Neutrophil (primary cell): ENCODE data around the gene OGFOD2.
"Not testable (repeated sequence)": the region's sequence is repeated elsewhere in the genome, so short reads cannot be mapped to it uniquely, and the experiment has no call there.

Experiments
- H3K27ac ChIP-seq: fragments of 200-600 bp; sonication (generic); 2 replicates; pipeline ENCODE4 v1.5.1; 2016; ENCODE audit warnings: mild to moderate bottlenecking, moderate library complexity
- H3K27me3 ChIP-seq: fragments of 200-600 bp; sonication (generic); 2 replicates; pipeline ENCODE4 v1.6.0; 2016; ENCODE audit warnings: mild to moderate bottlenecking
- H3K36me3 ChIP-seq: fragments of 200-600 bp; sonication (generic); 2 replicates; pipeline ENCODE4 v1.5.1; 2017
- H3K4me1 ChIP-seq, 2 experiments: fragments of 200-600 bp in 1 of 2; sonication (generic) in 1 of 2; 1 replicate in 1 of 2; 2 replicates in 1 of 2; pipeline versions ENCODE4 v1.5.1 to v1.6.1; 2013 to 2016; ENCODE audit warnings: low read depth in 1 of 2, low read length in 1 of 2, mild to moderate bottlenecking in 1 of 2, moderate library complexity in 1 of 2; ENCODE audit not compliant: control insufficient read depth in 1 of 2, insufficient read depth in 1 of 2
- H3K4me3 ChIP-seq, 2 experiments: fragments of 200-600 bp in 1 of 2; sonication (generic) in 1 of 2; 1 replicate in 1 of 2; 2 replicates in 1 of 2; pipeline ENCODE4 v1.5.1; 2013 to 2016; ENCODE audit warnings: low read depth in 1 of 2, low read length in 1 of 2, mild to moderate bottlenecking in 1 of 2, moderate library complexity in 1 of 2
- H3K9me3 ChIP-seq: fragments of 200-600 bp; sonication (generic); 2 replicates; pipeline ENCODE4 v1.5.1; 2016
- TF ChIP-seq, protein P1 (sequence below): fragments of 200-600 bp; sonication (generic); IDR thresholded peaks from 2 replicates; pipeline ENCODE4 v1.5.1; 2016; ENCODE audit warnings: antibody characterized with exemption

Gene OGFOD2

DNA sequence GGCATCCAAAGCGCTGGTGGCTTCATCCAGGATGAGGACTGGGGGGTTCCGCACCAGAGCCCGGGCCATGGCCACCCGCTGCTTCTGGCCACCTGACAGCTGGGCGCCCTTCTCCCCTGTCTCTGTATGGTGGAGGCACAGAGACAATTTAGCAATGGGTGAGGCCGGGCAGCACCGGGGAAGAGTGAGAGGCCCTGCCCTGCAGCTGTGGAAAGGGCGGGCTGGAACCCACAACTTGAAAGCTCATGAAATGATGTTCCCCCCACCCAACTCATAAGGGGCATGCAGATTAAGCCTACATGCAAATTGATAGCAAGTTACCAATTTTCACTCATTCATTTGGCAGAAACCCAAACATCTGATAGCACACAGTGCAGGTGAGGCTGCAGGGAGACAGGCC, 42.8 kb upstream of the OGFOD2 start:
- no peaks in the 10 kb centered on the region for H3K27me3 ChIP-seq
- no peak overlapping the region for H3K4me3 ChIP-seq
- H3K36me3 ChIP-seq = no peaks in the 10 kb centered on the region
- H3K27ac ChIP-seq = no peak overlapping the region
- peaks cover 7 to 8% of the 10 kb centered on the region in 2 experiments for H3K4me1 ChIP-seq
- TF ChIP-seq, protein P1, sequence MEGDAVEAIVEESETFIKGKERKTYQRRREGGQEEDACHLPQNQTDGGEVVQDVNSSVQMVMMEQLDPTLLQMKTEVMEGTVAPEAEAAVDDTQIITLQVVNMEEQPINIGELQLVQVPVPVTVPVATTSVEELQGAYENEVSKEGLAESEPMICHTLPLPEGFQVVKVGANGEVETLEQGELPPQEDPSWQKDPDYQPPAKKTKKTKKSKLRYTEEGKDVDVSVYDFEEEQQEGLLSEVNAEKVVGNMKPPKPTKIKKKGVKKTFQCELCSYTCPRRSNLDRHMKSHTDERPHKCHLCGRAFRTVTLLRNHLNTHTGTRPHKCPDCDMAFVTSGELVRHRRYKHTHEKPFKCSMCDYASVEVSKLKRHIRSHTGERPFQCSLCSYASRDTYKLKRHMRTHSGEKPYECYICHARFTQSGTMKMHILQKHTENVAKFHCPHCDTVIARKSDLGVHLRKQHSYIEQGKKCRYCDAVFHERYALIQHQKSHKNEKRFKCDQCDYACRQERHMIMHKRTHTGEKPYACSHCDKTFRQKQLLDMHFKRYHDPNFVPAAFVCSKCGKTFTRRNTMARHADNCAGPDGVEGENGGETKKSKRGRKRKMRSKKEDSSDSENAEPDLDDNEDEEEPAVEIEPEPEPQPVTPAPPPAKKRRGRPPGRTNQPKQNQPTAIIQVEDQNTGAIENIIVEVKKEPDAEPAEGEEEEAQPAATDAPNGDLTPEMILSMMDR = no peak
- no peaks in the 10 kb centered on the region for H3K9me3 ChIP-seq

DNA sequence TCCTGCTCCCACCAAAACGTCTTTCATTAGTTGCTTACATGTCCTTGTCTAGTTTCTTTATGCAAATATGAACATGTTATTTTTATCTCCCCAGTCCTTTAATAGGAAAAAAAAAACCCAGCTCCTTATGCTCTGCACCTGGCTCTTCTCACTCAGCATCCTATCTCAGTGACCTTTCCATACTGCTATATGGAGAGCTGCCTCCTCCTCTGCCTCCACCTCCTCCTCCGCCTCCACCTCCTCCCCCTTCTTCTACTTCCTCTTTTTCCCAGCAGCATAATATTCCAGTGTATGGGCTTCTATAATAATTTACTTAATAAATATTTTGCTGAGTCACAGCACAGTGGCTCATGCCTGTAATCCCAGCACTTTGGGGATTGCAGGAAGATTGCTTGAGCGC, 40.3 kb upstream of the OGFOD2 start:
- no peak overlapping the region for H3K27ac ChIP-seq
- H3K36me3 ChIP-seq = no peaks in the 10 kb centered on the region
- no peaks in the 10 kb centered on the region for H3K27me3 ChIP-seq
- H3K4me3 ChIP-seq = no peak overlapping the region
- TF ChIP-seq, protein P1 = no peak
- H3K9me3 ChIP-seq = no peaks in the 10 kb centered on the region
- H3K4me1 ChIP-seq = no peaks in the 10 kb centered on the region

DNA sequence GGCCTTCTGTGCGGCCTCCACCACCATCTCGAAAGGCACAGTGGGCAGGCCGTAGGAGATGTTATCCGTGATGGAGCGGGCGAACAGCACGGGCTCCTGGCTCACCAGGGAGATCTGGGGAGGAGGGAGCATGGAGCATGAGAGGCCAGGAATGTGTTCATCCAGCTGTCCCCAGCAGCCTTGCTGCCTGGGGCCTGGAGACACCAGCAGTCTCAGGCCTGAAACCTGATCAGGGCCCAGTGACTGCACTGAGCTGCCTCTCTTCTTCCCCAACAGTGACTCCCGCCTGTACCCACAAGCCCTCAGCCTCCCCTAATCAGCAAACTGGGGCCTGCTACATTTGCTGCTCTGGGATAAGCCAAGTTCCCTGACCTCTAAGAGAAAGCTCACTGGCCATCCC, 39.7 kb upstream of the OGFOD2 start:
- H3K9me3 ChIP-seq = no peaks in the 10 kb centered on the region
- H3K27me3 ChIP-seq = no peaks in the 10 kb centered on the region
- H3K4me1 ChIP-seq = no peaks in the 10 kb centered on the region
- H3K36me3 ChIP-seq = no peaks in the 10 kb centered on the region
- no peak overlapping the region for H3K27ac ChIP-seq
- TF ChIP-seq, protein P1 = no peak
- H3K4me3 ChIP-seq = no peak overlapping the region

DNA sequence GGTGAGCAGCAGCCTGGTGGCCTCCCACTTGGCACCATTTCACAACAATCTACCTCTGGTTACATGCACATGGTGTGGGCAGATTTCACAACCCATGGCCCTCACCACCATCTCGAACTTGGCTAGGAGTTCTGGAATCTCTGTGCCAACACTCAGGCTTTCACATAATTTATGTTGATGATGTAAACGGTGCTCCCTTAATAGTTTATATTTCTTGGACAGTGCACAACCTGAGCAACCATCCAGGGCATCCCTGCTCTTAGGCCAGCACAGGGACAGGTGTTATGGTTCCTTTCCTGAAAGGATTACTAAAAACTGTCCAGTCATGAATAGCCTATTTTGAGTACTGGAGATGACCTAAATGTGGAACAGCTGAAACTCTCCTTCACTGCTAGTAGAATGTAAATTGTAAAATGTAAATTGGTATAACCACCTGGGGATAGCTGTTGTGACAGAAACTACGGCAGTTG, 37.4 kb upstream of the OGFOD2 start:
- Histone ChIP-seq H3K27ac (no peak overlapping the region), H3K4me3 (no peak overlapping the region), H3K27me3 (no peaks in the 10 kb centered on the region), H3K4me1 (no peaks in the 10 kb centered on the region), H3K36me3 (no peaks in the 10 kb centered on the region), H3K9me3 (no peaks in the 10 kb centered on the region)
- TF ChIP-seq, protein P1 = no peak

DNA sequence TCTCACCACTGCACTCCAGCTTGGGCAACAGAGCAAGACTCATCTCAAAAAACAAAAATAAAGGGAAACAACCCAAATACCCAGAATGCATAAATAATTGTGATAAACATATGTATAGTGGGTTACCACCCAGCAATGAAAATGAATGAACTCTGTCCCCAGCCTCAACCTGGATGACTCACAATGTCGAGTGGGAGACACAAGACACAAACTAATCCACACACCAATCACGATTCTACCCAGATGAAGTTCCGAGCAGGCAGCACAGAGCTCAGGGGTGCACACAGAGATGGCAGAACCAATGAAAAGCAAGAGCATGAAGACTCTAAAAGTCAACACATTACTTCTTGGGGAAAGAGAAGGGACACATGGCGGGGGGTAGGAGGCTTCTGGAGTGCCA, 35.9 kb upstream of the OGFOD2 start:
- H3K9me3 ChIP-seq = no peaks in the 10 kb centered on the region
- TF ChIP-seq, protein P1 = no peak

DNA sequence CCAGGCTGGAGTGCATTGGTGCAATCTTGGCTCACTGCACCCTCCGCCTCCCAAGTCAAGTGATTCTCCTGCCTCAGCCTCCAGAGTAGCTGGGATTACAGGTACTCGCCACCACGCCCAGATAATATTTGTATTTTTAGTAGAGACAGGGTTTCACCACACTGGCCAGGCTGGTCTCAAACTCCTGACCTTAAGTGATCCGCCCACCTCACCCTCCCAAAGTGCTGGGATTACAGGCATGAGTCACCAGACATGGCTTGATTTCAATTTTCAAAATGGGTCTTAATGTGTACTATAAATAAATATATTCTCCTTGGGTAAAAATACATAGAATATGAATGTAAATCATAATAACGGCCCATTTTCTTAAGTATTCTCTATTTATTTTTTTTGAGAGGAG, 33.7 kb upstream of the OGFOD2 start:
- not testable (repeated sequence) for H3K36me3 ChIP-seq, H3K9me3 ChIP-seq, H3K27ac ChIP-seq, H3K4me1 ChIP-seq, H3K4me3 ChIP-seq, H3K27me3 ChIP-seq

More for the DNA sequence above, 35.9 kb upstream of the OGFOD2 start:
- Histone ChIP-seq H3K27me3 (no peaks in the 10 kb centered on the region), H3K27ac (no peak overlapping the region), H3K4me1 (no peaks in the 10 kb centered on the region), H3K4me3 (no peak overlapping the region), H3K36me3 (no peaks in the 10 kb centered on the region)
